Tibial nerve (tissue), 4 donors: Measurements from ENCODE around the gene PFDN2. TPM values are rescaled to one million over a fixed set of nuclear protein-coding genes. Genes with fewer than 3 reads are reported as not detected.
"Not testable (repeated sequence)": the region's sequence is repeated elsewhere in the genome, so short reads cannot be mapped to it uniquely, and the experiment has no call there.

Experiments
- DNase-seq, 2 donors: peaks; one replicate each; pipeline ENCODE4 v3.0.0-alpha.2; 2019; ENCODE audit warnings: low spot score in 2 of 2
- H3K27ac ChIP-seq, 4 donors: fragments of 200-600 bp; sonication (generic) in 3 of 4; one replicate each; pipeline ENCODE4 v1.5.1; 2017 to 2019; ENCODE audit warnings: mild to moderate bottlenecking in 1 of 4
- H3K27me3 ChIP-seq, 2 donors: fragments of 200-600 bp; sonication (generic) in 1 of 2; one replicate each; pipeline versions ENCODE4 v1.5.1 to v1.6.0; 2017 to 2019
- H3K36me3 ChIP-seq, 3 donors: fragments of 200-600 bp; sonication (generic); one replicate each; pipeline ENCODE4 v1.5.1; 2018 to 2019
- H3K4me1 ChIP-seq, 4 donors: fragments of 200-600 bp; sonication (generic) in 3 of 4; one replicate each; pipeline ENCODE4 v1.5.1; 2017 to 2019
- H3K4me3 ChIP-seq, 4 donors: fragments of 200-600 bp; sonication (generic) in 3 of 4; one replicate each; pipeline ENCODE4 v1.5.1; 2017 to 2019; ENCODE audit warnings: mild to moderate bottlenecking in 1 of 4, moderate library complexity in 1 of 4
- H3K9me3 ChIP-seq, 4 donors: fragments of 200-600 bp; sonication (generic) in 3 of 4; one replicate each; pipeline ENCODE4 v1.5.1; 2017 to 2019
- EP300 ChIP-seq, 2 donors: sonication (generic); formaldehyde crosslinking; IDR thresholded peaks; one replicate each; pipeline ENCODE4 v1.6.1; 2017; ENCODE audit warnings: antibody characterized with exemption in 2 of 2, mild to moderate bottlenecking in 1 of 2
- POLR2A ChIP-seq, 2 donors: fragments of 450-650 bp; IDR thresholded peaks; one replicate each; pipeline ENCODE4 v1.6.1; 2017; ENCODE audit warnings: antibody characterized with exemption in 2 of 2, mild to moderate bottlenecking in 2 of 2, moderate library complexity in 2 of 2
- WGBS, 2 donors: methylation state at CpG; one replicate each; pipeline ENCODE4 v1.1.5; 2018; 5-methylcytosine and 5-hydroxymethylcytosine counted together
- total RNA-seq, 4 donors: library from RNA; depleted of rRNA; stranded (reverse); fragments of >200 nt; gene quantifications; one replicate each; pipeline ENCODE4 v1.1.0, GENCODE V29; 2016
- TF ChIP-seq, protein P1 (sequence below), 5 experiments: fragments of 200-600 bp in 3 of 5; fragments of 450-650 bp in 2 of 5; sonication (generic) in 3 of 5; IDR thresholded peaks; one replicate each; pipeline ENCODE4 v1.5.1; 2016 to 2019; ENCODE audit warnings: antibody characterized with exemption in 5 of 5, mild to moderate bottlenecking in 3 of 5, moderate library complexity in 2 of 5

The PFDN2 gene
- total RNA-seq, 4 donors from 2014 or later: 12.0 to 41.7 (median 39.8) TPM

DNA sequence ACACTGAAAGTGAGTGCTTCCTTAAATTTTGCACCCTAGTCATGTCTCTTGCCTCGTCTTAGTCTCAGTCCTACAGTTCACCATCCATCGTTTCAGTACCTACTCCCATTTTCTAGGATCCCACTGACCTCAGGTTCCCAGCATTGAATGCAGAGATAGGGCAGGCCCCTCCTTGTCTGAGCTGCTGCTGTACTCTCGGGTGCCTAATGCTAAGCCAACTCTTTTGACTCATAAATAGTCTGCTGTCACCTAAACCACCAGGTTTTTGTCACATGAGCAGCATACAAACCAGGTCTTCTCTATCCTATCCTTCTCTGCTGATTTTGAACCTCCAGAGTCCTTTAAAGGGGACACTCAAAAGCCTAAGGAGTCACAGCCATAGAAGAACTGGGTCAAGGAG is 51.1 kb downstream of the PFDN2 start:
- DNase-seq: no peak
- Histone ChIP-seq H3K9me3 (no peaks in the 10 kb centered on the region), H3K4me3 (no peak overlapping the region), H3K36me3 (no peaks in the 10 kb centered on the region), H3K27ac (no peak overlapping the region), H3K4me1 (peaks cover 0 to 4% (median 0%) of the 10 kb centered on the region in 4 donors), H3K27me3 (peaks cover 0 to 17% of the 10 kb centered on the region in 2 donors)
- TF ChIP-seq EP300 (IDR thresholded peaks at IDR 0.05) (no peak), POLR2A (IDR thresholded peaks at IDR 0.05) (no peak)
- TF ChIP-seq, protein P1, sequence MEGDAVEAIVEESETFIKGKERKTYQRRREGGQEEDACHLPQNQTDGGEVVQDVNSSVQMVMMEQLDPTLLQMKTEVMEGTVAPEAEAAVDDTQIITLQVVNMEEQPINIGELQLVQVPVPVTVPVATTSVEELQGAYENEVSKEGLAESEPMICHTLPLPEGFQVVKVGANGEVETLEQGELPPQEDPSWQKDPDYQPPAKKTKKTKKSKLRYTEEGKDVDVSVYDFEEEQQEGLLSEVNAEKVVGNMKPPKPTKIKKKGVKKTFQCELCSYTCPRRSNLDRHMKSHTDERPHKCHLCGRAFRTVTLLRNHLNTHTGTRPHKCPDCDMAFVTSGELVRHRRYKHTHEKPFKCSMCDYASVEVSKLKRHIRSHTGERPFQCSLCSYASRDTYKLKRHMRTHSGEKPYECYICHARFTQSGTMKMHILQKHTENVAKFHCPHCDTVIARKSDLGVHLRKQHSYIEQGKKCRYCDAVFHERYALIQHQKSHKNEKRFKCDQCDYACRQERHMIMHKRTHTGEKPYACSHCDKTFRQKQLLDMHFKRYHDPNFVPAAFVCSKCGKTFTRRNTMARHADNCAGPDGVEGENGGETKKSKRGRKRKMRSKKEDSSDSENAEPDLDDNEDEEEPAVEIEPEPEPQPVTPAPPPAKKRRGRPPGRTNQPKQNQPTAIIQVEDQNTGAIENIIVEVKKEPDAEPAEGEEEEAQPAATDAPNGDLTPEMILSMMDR (IDR thresholded peaks at IDR 0.05): no peak
- WGBS, 2 donors: 64 to 73% methylated on average over 3 of the region's 3 CpGs

DNA sequence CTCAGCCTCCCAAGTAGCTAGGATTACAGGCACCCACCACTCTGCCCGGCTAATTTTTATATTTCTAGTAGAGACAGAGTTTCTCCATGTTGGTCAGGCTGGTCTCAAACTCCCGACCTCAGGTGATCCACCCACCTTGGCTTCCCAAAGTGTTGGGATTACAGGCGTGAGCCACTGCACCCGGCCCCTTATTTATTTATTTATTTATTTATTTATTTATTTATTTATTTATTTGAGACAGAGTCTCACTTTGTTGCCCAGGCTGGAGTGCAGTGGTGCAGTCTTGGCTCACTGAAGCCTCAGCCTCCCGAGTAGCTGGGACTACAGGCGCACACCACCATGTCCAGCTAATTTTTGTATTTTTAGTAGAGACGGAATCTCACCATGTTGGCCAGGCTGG is 52.2 kb downstream of the PFDN2 start:
- H3K27ac ChIP-seq, H3K4me3 ChIP-seq, H3K9me3 ChIP-seq, H3K4me1 ChIP-seq, H3K36me3 ChIP-seq, DNase-seq: not testable (repeated sequence)
- 93 to 95% methylated on average over 7 of the region's 7 CpGs for WGBS, 2 donors
- peaks cover 0 to 17% of the 10 kb centered on the region in 2 donors for H3K27me3 ChIP-seq

DNA sequence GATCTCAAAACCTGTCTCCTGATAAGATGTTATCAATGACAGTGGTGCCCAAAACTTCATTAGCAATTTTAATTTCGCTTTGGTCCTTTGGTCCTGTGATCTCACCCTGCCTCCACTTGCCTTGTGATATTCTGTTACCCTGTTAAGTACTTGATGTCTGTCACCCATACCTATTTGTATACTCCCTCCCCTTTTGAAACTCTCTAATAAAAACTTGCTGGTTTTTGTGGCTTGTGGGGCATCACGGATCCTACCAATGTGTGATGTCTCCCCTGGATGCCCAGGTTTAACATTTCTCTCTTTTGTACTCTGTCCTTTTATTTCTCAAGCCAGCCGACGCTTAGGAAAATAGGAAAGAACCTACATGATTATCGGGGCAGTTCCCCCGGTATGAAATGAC is 53.9 kb downstream of the PFDN2 start:
- not testable (repeated sequence) for H3K36me3 ChIP-seq, DNase-seq, H3K4me3 ChIP-seq, H3K9me3 ChIP-seq, H3K27ac ChIP-seq, H3K4me1 ChIP-seq
- H3K27me3 ChIP-seq: peaks cover 0 to 28% of the 10 kb centered on the region in 2 donors
- WGBS, 2 donors: 63 to 64% methylated on average over 6 of the region's 6 CpGs

DNA sequence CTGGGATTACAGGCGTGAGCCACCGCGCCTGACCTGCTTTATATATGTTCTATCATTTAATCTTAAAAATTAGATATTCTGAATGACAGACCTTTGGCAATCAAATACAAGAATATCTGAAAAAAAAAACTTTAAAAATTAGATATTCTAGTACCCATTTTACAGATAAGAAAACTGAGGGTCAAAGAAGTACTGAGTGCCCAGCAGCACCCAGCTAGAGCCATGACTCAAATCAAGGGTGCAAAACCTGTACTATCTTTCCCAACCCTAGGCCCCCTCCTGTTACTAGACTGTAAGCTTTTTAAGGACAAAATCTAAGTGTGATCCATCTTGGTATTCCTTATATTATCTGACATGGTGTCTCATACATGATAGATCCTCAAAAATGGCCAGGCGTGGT is 56.4 kb downstream of the PFDN2 start:
- no peaks in the 10 kb centered on the region for H3K4me1 ChIP-seq
- no peak for DNase-seq
- no peak overlapping the region for H3K4me3 ChIP-seq
- TF ChIP-seq POLR2A (IDR thresholded peaks at IDR 0.05): no peak
- TF ChIP-seq EP300 (IDR thresholded peaks at IDR 0.05): no peak
- TF ChIP-seq, protein P1 (IDR thresholded peaks at IDR 0.05): no peak
- no peak overlapping the region for H3K27ac ChIP-seq
- peaks cover 0 to 38% of the 10 kb centered on the region in 2 donors for H3K27me3 ChIP-seq
- 92% methylated on average over 4 of the region's 4 CpGs for WGBS, 2 donors
- no peaks in the 10 kb centered on the region for H3K36me3 ChIP-seq
- H3K9me3 ChIP-seq: no peaks in the 10 kb centered on the region

DNA sequence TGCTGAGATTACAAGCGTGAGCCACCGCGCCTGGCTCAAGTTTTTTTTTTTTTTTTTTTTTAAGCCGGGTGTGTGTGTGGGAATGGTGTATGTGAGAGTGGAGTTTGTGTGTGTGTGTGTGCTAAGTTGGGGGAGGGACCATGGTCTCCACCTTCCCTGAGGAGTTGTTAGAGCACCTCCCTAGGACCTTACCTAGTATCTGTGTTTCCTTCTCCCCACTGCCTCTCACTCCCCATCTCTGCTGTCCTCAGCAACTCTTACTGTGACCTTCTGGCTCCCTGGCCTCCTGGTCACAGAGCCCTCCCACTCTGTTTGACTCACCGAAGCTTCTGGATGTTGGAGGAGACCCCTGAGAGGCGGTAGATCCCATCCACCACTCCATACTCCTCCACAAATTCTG is 58.5 kb downstream of the PFDN2 start:
- Histone ChIP-seq H3K9me3 (no peaks in the 10 kb centered on the region), H3K27ac (no peak overlapping the region), H3K36me3 (no peaks in the 10 kb centered on the region), H3K4me3 (no peak overlapping the region), H3K4me1 (no peaks in the 10 kb centered on the region), H3K27me3 (peaks cover 0 to 40% of the 10 kb centered on the region in 2 donors)
- DNase-seq: no peak
- WGBS, 2 donors: 72 to 73% methylated on average over 6 of the region's 6 CpGs
- TF ChIP-seq EP300 (IDR thresholded peaks at IDR 0.05): no peak
- TF ChIP-seq, protein P1 (IDR thresholded peaks at IDR 0.05): no peak
- TF ChIP-seq POLR2A (IDR thresholded peaks at IDR 0.05): no peak

DNA sequence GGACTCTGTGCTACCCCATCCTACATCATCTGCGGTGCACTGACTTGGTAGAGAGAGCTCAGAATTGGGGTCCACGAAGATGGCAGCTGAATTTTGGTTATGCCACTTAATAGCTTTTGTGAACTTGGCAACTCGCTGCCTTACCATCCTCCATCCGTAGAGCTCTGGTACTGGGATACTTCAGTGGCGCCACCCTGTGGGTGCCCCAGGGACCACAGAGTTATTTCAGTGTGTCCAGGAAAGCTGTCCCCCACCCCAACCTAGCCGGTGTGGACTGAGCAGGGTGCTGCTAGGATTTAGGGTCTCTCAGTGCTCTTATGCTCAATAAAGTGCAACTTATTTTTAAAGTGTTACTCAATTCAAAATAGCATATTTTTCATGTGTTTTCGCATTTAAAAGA is 63.0 kb downstream of the PFDN2 start:
- Histone ChIP-seq H3K36me3 (peaks cover 0 to 12% (median 4%) of the 10 kb centered on the region in 3 donors), H3K9me3 (no peaks in the 10 kb centered on the region), H3K27ac (no peak overlapping the region), H3K4me1 (no peaks in the 10 kb centered on the region), H3K4me3 (no peak overlapping the region), H3K27me3 (peaks cover 0 to 28% of the 10 kb centered on the region in 2 donors)
- TF ChIP-seq EP300 (IDR thresholded peaks at IDR 0.05): no peak
- WGBS, 2 donors: 76 to 83% methylated on average over 7 of the region's 7 CpGs
- no peak for DNase-seq

DNA sequence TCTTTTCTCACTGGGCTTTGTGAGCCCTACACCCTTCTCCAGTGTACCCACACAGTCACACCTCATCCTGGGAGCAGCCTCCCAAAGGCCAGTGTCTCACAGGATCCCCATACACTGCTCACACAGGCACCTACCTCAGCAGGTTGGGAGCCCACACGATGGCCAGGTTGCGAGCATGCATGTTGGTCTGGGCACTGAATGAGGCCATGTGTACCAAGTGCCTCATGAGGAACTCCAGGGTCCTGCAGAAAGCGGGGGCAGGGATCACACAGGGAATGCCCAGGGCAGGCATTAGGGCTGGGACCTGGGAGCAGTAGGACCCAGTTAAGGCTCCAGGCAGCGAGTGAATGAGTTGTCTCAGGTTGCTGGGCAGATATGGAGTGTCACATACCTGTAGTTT is 63.6 kb downstream of the PFDN2 start:
- H3K9me3 ChIP-seq: no peaks in the 10 kb centered on the region
- whole genome bisulfite sequencing, 2 donors: 77 to 84% methylated on average over 4 of the region's 4 CpGs
- peaks cover 0 to 23% of the 10 kb centered on the region in 2 donors for H3K27me3 ChIP-seq
- no peak overlapping the region for H3K27ac ChIP-seq
- no peak for TF ChIP-seq POLR2A (IDR thresholded peaks at IDR 0.05)
- TF ChIP-seq, protein P1 (IDR thresholded peaks at IDR 0.05): no peak
- TF ChIP-seq EP300 (IDR thresholded peaks at IDR 0.05): no peak
- no peak overlapping the region for H3K4me3 ChIP-seq
- peaks cover 0 to 18% (median 4%) of the 10 kb centered on the region in 3 donors for H3K36me3 ChIP-seq
- H3K4me1 ChIP-seq: no peaks in the 10 kb centered on the region
- no peak for DNase-seq
